NT2/D1 (cell line): ENCODE measurements around the gene ITCH.

Experiments used
- YY1 ChIP-seq: IDR thresholded peaks from 2 replicates; pipeline ENCODE4 v1.6.1; 2011; ENCODE audit not compliant: insufficient read length, insufficient read depth
- ZNF274 ChIP-seq: IDR thresholded peaks from 2 replicates; pipeline ENCODE4 v1.6.1; 2011; ENCODE audit warnings: mild to moderate bottlenecking, low read depth, low read length

GRCh38 chr20:34552569-34552968, 189.5 kb downstream of the ITCH start:
- TF ChIP-seq ZNF274 (no peak), YY1 (no peak)
